PC-9 (cell line): ENCODE results near the gene GRIK3.

ENCODE experiments used
- CTCF ChIP-seq: fragments of 200-600 bp; sonication (generic); conservative IDR thresholded peaks from 2 replicates; pipeline ENCODE4 v1.6.1; 2017; ENCODE audit warnings: mixed run types, antibody characterized with exemption, mild to moderate bottlenecking, moderate library complexity
- EZH2 ChIP-seq: fragments of 200-600 bp; sonication (generic); IDR thresholded peaks from 2 replicates; pipeline ENCODE4 v1.8.0; 2017; ENCODE audit warnings: antibody characterized with exemption, low read depth

GRCh38 chr1:36781098-36781497 lies 253.2 kb downstream of the GRIK3 start:
- TF ChIP-seq CTCF (no peak), EZH2 (no peak)
